GM12891 (cell line): ENCODE data around the gene EXOC3.

ENCODE experiments used
- PAX5 ChIP-seq: IDR thresholded peaks from 2 replicates; pipeline ENCODE4 v1.6.1; 2011; ENCODE audit warnings: low read length, moderate library complexity, mild to moderate bottlenecking; ENCODE audit not compliant: insufficient read depth, severe bottlenecking
- POLR2A ChIP-seq: IDR thresholded peaks from 2 replicates; pipeline ENCODE4 v1.6.1; 2011; ENCODE audit warnings: low read depth, low read length, control low read depth
- POLR2AphosphoS5 ChIP-seq: IDR thresholded peaks from 2 replicates; pipeline ENCODE4 v1.6.1; 2011; ENCODE audit warnings: low read depth, low read length, control low read depth
- SPI1 ChIP-seq: IDR thresholded peaks from 2 replicates; pipeline ENCODE4 v1.6.1; 2011; ENCODE audit warnings: low read depth, low read length, control low read depth
- TAF1 ChIP-seq: IDR thresholded peaks from 2 replicates; pipeline ENCODE4 v1.6.1; 2011; ENCODE audit warnings: low read depth, low read length, control low read depth

DNA sequence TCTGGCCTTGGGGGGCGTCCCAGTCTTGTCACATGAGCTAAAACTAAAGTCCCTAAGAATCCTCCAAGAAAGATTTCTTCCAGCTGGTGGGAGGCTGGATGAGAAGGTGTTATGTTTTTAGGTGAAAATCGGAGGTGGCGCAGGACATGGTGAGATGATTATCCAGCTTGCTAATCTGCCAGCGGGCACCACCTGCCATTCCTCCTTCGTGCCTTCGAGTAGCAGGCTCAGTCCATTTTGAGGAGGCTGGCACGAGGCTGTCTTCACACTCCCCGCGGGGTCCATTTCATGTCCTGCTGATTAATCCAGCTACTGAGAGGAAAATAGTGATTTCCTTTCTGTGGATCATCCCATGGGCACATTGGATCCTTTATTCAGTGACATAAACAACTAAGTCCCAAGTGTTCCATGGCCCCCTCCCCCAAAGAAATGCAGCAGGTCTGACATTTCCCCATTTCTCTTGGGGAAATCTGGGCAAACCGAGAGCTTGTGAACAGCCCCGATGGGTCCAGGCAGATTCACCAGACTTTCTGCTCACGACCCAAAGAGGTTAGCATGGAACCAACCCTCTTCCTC lies 38.2 kb upstream of the EXOC3 start:
- no peak for TF ChIP-seq SPI1
- TF ChIP-seq POLR2A, result no peak
- no peak for TF ChIP-seq POLR2AphosphoS5
- no peak for TF ChIP-seq TAF1
- no peak for TF ChIP-seq PAX5
